Hematopoietic multipotent progenitor cell treated with erythropoietin and hydrocortisone succinate and interleukin-3 and kit ligand, for 4 days (in vitro differentiated cells): ENCODE measurements around the gene RPL35.

Experiments used
- DNase-seq: peaks from one replicate; pipeline ENCODE4 v3.0.0-alpha.2; 2015

Gene RPL35

DNA sequence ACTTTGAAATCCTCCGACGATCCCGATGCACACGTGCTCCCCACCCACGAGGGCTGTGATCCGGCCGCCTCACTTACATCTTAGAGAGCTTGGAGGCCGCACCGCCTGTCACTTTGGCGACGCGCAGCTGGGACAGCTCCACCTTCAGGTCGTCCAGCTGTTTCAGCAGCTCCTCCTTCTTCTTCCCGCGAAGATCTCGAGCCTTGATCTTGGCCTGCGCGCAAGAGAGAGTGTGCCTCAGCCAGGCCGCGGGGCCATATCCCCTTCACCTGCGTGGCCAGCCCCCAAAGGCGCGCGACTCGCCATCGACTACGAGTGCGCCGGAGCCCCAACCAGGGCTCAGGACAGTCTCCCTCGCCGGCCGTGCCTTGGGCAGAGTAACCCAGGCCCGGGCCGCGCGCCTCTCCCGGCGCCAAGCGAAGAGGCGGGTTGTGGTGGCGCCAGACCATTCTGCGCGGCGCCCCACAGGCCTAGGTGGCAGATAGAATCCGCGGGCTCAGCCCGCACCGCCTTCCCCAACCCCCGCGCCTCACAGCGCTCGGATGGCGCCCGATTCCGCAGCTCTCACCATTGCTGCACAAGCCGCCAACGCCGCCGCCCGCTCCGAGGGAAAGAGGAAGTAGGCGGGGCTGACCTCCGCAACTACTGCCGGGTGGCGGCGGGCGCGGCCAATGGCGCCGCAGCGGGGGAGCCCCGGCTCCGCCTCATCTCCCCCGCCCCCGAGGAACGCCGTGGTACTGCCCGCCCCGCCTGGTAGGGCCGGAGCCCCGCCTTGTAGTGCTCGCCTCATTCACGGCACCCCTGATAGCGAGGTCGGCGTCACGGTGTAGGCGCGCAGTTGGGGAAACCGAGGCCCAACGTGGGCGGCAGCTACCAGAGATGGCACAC lies at the start of gene RPL35, which contains the start of gene ARPC5L:
RPL35 (minus strand) TSS at position 616 of the 888 bp plus-strand sequence; CDS start at position 571, 45 bp downstream.
ARPC5L (plus strand) TSS at position 789 of the 888 bp plus-strand sequence. CDS start 7,161 bp downstream, outside the sequence.
- peak; percentile 98 for DNase-seq

DNA sequence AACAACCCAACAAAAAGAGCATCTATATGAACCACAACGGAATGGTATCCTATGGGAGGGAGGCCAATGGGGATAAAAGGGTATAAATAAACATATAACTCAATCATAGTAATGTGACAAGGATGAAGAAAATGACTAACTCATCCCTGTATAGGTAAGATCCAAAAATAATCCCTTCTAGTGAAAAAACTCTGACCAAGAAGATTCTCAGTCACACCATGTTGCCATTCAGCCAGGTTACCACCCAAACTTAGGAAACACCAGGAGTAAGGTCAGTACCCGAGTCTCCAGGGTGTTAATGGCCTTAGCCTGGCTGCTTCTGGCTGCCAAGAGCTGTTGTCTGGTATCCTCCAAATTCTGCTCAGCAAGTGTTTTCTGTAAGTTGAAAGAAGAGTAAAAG lies 46.3 kb upstream of the RPL35 start:
- no peak for DNase-seq

DNA sequence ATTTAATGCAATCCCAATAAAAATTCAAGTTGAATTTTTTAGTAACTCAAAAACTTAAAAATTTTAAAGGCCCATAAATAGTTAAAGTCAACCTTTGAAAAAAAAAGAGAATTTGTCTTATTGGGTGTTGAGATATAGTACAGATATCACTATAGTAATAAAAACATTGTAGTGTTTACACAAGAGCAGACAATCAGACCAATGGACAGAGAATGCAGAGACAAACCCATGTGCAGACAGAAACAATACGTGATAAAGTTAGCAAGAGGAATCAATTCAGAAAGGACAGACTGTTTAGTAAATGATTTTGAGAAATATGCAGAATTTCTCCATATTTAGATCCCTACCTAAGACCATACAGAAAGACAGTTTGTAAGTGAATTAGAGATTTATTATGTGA lies 45.2 kb upstream of the RPL35 start:
- no peak for DNase-seq

DNA sequence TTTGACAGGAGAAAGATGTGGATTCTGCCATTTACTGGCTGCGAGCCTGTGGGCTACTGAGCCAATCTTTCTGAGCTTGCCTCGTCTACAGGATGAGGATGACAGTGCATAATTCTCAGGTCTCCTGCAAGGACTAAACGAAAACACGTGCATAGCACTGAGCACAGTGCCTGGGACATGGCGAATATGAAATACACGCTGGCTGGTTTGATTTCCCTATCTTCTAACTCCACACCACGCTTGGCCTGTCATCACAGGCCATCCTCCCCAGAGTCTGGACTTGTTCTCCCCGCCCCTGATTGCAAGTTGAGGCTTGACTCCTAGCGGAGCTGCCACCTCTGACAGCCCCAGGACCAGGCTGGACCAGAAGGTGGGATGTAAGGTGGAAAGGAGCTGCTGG lies 38.1 kb upstream of the RPL35 start:
- DNase-seq, result peak; percentile 17

DNA sequence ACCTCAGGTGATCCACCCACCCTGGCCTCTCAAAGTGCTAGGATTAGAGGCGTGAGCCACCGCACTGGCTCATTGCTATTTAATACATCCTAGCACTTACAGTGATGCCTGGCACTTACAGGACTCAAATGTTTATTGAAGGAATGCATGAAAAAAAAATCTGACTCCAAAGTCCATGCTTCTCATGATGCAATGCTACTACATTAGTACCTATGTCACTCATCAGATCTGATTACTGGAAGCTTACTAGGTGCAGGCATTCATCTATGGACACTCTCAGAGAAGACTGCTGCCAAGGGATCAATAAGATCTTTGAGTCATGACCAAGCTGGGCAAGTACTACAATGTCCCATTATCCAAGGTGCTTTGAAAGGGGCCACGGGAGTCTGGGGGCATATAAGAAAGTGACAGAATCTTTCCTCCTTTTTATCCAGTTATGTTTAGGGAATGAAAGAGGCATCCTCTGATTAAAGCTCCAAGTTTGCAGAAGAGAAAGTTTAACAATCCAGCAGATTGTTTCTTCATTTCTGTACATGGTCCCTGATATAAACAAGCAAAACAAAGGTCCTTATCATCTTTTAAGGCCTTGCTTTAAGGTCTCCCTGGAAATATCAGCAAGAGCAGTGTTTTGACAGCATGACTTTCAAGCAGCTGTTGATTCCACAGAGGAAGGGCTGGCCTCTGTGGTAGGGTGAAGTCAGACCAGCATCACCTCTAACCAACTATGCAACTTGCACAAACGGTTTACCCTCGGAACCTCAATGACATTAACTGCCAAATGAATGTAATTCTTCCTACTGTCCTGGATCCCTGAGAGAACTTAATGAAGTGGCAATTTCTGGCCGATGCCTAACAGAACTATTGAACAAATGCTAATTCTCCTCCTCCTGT lies 36.1 kb upstream of the RPL35 start:
- DNase-seq, result no peak

DNA sequence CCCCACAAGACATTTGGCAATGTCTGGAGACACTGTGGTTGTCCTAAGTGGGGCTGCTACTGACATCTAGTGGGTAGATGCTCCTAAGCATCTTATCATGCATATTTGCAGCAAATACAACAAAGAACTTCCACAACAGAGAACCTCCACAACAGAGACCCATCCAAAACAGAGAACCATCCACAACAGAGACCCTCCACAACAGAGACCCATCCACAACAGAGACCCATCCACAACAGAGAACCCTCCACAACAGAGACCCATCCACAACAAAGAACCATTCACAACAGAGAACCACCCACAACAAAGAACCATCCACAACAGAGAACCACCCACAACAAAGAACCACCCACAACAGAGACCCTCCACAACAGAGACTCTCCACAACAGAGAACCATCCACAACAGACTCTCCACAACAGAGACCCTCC lies 33.0 kb upstream of the RPL35 start:
- DNase-seq, result peak; percentile 81

DNA sequence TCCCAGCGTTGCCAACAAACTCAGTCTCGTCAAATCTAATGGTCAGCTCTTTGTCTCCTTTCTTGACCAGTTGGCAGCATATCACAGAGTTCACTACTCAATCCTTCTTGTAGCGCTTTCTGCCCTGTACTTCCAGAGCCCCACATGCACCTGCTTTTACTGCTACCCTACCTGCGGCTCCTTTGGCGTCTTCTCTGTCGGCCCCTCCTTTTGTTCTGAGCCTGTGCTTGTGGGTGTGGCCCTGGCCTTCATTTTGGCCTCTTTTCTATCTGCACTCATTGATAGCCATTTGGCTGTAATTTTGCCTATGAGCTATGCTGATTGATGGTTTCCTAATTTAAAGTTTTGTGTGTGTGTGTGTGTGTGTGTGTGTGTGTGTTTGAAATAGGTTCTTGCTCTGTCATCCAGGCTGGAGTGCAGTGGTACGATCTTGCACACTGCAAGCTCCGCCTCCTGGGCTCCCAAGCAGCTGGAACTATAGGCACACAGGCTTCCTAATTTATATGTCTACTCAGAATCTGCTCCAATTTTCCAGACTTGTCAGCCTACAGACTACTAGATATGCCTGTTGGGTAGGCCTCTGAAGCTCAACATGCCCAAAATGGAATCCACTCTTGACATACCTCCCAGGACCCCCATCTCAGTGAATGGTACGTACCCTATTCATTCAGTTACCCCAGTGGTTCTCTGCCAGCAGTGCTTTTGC lies 32.4 kb upstream of the RPL35 start:
- DNase-seq, result no peak

DNA sequence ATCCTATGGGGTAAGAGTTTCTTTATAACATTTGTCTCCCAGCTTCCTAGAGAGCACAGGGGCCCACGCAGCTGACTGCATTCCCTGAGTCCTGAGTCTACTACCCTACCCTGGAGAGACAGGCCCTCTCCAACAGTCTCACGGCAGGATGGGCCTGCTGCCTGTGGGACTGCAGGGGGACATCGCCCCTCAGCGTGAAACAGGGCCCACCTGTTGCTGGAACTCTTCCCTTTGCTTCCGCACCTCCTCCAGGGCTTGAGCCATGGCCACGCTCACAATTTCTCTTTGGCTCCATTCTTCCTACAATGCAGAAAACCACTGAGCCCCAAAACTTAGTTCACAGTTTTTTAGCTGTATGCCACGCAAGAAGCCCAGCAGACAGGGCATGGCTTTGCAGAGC lies 28.4 kb upstream of the RPL35 start:
- no peak for DNase-seq

DNA sequence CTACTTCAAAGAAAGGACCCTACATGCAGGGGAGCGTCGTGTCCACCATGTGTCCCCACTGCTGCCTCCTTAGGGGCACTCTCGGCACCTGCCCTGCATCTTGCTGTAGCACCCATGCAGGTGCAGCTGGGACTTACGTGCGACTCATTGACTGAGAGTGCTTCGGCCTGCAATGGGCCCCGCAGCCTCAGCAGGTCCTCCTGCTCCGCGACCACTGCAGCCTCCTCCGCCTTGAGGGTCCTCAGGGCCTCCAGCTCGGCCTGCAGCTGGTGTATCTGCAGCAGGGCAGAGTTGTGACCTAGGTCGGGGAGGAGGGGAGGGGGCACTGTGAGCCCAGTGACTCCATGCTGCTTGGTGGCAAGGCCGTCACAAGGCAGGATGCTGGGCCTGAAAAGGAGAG lies 27.2 kb upstream of the RPL35 start:
- no peak for DNase-seq

DNA sequence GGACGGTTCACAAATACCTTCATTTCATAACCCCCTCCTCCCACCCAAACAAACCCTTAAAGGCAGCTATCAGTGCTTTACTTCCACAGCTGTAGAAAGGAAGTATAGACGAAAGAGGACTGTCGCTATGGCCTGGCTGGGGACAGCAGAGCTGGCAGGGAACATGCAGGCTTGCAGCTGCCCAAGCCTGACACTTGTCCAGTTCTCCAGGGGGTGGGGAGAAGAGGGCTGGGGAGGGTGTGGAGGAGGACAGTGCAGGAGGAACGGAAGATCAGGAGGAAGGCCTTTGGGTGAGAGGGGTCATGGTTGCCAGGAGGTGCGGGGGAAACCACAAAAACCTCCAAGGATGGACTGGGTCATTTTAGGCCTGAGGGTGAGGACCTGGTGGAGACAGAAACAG lies 26.1 kb upstream of the RPL35 start:
- no peak for DNase-seq

DNA sequence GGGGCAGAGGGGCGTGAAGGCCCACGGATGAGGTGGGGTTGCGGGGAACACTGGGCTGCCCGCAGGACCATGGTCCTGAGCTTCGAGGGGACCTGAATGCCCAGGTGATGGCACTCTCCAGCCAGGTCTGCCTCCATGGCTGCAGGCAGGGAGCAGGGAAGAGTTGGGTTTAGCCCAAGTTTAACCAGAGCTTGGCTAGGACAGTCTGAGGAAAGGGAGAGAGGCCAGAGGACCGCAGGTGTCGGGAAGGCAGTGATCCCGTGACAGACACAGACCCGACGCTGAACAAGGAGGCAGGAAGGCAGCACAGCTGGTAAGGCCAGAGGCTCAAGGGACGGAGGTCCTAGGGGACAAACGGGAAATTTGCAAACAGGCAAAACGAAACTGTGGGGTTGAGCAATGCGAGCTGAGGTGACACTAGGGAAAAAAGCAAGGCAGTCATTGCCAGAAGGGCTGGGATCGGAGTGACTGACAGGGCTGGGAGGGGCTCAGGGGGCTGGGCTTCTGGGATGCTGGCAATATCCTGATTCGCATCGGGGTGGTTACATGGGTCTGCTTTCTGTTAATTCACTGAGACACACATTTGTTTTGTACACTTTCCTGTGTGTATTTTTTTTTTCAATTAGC lies 25.2 kb upstream of the RPL35 start:
- DNase-seq, result no peak

DNA sequence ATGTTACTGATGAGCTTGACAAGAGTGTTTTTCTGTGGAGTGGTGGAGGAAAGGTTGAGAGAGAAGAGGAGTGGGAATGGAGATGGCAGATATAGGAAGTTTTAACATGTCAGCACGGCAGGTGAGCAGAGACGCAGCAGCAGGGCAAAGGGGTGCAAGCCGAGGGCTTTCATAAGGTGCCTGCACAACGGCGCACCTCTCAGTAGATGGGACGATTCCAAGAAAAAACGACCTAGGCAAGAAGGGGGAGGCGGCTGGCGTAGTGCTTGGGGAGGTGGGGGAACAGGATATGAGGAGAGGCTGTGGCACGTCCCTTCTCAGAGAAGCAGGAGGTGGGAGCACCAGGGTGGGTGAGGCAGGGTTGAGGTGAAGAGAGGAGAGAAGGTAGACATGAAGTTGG lies 24.7 kb upstream of the RPL35 start:
- no peak for DNase-seq

DNA sequence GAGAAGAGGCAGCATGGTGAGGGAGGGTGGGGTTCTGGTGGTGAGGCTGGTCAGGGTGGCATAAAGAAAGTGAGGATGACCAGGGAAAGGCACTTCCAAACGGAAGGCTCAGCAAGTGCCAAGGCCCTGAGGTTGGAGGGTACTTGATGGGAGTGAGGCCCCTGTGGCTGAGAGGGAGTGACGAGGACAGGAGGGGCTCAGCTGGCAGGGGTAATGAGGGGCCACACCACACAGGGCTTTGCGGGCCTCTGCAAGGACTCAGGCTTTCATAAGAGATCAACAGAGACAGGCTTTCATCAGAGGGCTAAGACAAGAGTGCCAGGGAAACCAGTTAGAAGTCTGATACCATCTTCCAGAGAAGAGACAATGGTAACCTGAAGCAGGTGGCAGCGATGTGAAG lies 23.8 kb upstream of the RPL35 start:
- DNase-seq, result no peak

DNA sequence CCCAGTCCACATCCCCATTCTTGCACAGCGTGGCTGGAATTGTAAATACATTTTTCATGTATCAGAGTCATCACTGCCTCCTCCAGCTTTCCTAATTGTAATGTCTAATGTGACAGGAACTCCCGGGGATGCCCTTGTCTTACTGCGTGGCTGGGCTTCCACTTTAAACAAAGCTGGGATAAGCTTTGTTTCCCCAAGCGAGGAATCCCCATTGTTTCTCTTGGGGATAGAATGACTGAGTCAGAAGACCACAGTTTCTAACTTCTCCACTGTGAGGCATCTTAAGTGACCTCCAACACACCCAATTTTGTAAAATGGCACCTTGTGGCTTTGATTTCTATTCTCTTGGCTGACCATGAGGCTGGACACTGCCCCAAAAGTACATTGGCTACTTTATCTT lies 22.6 kb upstream of the RPL35 start:
- no peak for DNase-seq

DNA sequence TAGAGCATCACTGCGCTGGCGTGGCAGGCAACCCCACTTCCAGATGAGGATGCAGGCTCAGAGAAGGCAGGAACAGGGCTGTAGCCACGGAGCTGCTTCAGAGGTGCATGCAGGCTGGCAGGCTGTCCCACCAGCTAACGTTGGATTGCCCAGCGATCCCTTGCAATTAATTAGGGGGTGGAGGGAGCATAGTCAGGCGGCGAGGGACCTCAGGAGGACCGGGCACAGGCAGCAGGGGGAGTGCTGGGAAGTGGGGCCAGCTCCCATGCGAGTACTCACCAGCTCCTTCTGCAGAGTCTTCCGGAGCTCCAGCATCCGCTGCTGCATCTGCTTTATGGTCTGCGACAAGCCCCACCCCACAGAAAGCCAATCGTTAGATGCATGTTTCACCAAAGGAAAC lies 20.5 kb upstream of the RPL35 start:
- no peak for DNase-seq

DNA sequence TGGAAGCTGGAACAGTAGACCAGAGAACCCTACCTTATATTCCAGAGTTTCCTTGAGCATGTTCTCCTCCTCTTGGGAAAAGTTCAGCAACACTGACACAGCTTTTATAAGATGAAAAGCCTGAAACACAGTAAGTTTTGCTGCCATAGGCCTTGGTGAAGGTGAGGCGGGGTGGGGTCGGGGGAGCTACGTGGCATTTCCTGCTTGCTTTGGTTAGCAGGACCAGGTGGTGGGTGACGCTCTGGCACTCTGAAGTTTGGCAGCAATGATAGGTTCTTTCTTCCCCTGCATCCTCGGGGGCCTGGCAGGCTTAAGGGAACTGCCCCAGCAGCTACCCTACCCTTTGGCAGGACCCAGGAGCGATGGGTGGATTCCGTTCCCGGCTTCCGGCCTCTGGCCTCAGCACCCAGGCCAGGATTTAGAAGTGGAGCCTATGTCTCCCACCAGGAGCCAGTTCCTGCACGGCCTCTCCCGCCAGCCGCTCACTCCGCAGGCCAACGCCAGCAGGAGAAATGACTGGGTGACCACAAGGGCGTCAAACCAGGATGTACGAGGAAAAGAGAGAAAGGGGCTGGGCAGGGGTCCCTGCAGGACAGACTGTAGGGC lies 19.5 kb upstream of the RPL35 start:
- no peak for DNase-seq

DNA sequence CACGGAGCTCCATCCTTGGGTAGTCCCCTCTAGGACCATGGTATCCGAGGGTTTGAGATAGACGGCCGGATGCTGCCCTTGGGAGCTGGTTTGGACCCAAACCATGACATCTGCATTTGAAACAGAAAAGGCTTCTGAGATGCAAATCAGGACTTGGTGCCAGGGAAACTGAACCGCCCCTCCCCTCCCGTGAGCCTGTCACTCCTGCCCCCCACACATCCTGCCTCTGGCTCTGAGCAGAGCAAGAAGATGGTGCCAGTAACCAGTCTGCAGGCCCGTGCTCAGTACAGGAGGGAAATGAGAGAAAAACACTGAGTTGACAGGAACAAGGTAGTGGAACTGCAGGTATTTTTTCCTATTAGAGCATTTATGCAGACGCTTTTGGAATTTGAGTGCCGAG lies 18.7 kb upstream of the RPL35 start:
- DNase-seq, result no peak

DNA sequence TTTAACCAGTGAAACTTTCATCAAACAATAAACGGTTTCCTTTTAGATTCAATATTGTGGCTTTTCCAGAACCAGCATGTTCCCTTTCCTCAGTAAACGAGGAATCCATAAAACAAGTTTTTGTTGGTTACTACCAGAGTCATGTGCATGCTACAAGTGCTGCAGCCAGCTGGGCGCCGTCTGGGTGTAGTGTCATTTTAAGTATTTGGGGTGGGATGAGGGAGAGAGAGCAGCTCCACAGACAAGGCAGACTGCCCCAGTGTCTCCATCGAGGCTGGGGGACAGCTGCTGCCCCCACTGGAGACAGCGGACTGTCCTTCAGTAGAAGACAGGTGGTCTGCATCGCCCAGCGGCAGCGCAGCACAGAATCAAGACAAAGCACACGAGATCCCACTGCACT lies 17.5 kb upstream of the RPL35 start:
- DNase-seq, result no peak

DNA sequence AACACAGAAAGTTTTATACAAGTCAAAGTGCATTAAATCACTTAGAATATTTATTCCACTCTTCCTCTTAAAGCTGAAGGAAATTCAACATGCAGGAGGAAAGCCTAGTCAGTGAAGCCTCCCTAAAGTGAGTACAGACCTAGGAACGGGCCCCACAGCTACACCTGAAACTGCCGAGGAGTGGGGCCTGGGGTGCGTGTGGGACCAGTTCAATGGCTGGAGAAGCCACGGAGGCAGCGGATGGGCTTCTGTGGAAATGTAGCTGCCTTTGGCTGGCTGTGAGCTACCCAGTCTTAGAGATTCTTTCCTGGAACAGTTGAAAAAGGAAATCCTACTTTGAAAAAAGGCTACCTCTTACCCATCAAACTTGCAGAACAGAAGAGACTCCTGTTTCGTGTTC lies 16.8 kb upstream of the RPL35 start:
- DNase-seq, result no peak

DNA sequence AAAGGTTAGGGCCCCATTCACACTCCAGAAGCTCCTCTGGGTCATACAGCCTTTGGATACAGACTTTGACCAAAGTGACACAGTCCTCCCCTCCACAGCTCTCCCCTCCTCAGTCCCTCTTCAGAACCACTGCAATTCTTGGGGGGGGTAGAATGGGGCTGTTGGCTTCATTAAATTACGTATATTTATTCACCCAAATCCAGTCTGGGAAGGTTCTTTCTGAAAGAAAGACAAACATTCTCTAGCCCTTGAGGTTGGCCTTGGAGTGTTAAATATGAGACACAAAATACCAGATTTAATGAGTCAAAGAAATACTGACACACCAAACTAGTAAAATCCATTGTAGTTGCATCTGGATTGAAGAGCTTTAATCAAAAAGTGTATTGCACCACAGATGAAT lies 16.3 kb upstream of the RPL35 start:
- DNase-seq, result no peak

DNA sequence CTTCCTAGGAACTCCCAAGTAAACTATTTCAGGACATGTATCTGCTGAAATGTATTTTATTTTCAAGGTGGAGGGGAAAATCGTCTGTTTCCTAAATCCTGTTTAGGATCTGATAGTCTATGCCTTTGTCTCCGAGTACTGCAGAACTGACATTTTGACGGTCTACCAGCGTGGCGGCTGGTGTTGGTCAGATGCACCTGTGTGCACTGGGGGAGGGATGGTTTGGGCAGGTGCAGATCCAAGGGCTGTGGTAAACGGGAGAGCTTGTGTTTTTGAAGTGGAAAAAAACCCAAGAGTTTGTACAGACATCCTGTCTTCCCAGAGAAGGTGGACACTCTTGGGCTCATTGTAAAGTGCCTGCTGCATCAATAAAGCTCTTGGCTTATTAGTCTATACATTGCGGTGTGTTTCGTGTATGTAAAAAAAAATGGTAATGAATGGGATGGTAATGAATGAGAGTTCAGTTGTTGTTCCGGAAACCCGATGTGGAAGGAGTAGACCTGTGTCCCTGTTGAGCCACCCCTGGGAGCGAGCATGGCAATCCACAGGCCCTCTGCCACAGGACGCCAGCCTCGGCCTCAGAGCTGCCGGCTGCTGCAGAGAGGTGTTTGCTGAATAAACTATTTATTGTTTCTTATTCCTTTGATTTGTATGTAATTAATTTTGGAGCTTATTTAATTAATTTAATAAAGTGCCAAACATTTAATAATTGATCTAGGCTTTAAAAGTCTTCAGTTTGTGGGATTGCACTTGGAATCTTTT lies 15.4 kb upstream of the RPL35 start:
- DNase-seq, result no peak
